Fibroblast of skin of right biceps (primary cell): Measurements from ENCODE around the gene OSM.

Source experiments
- DNase-seq: peaks from one replicate; pipeline ENCODE4 v3.0.0-alpha.2; 2013

Gene OSM

GRCh38 chr22:30261134-30261533 is 5.5 kb downstream of the OSM start:
- no peak for DNase-seq

DNA sequence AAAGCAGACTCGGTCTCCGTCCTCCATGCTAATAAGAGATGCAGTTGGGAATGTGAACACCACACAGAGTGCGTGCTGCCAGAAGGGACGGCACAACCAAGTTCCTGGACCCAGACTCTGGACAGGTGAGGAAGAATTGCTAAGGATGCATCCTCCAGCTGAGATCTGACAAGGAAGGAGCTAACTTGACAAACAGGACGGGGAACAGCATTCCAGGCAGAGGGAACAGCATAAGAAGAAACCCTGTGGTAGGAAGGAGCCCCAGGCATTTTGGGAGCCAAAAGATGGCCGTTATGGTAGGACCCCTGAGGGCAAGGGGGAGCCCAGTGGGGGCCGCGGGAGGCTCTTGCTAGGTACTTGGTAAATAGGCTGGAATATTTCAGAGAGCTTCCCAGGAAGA is 6.0 kb downstream of the OSM start:
- DNase-seq: no peak

- no peak for DNase-seq
These were observed 6.4 kb downstream of the OSM start for GRCh38 chr22:30260276-30260675.

GRCh38 chr22:30254314-30254713 is 12.3 kb downstream of the OSM start:
- DNase-seq: no peak

GRCh38 chr22:30253205-30253852 is 13.3 kb downstream of the OSM start:
- peak; percentile 82 for DNase-seq

DNA sequence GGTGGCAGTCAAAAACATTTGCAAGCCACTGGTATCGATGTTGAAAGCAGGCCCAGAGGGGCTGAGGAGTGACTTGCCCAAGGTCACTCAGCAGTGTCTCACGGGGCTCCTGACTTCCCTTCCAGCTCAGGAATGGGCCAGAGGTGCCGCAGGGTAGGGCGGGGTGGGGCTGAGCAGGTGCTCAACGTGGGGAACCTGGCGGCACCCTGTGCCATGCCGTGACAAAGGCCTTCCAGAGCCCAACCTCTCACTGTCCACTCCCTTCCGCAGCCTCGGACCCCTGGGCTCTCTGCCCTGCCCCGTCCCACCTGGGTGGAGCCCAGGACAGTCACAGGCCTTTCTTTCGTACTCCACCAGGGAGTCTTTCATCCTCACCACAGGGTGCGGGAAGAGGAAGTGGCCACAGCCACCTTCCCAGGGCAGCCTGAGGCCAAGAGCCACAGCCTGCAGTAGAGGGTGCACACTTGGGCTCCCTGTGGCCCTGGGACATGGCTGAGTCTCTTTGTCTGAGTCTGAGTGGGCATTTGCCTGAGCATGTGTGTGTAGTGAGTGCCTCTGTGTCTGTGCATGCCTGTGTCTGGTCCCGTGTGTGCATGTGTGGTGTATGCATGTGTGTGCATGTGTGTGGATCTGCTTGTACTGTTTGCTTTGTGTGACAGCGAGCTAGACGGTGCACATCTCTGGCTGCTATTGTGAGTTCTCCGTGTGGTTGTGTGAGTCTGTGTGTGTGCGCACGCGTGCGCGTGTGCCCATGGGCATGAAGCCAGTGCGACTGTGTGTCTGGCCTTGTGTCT is 14.0 kb downstream of the OSM start:
- no peak for DNase-seq

DNA sequence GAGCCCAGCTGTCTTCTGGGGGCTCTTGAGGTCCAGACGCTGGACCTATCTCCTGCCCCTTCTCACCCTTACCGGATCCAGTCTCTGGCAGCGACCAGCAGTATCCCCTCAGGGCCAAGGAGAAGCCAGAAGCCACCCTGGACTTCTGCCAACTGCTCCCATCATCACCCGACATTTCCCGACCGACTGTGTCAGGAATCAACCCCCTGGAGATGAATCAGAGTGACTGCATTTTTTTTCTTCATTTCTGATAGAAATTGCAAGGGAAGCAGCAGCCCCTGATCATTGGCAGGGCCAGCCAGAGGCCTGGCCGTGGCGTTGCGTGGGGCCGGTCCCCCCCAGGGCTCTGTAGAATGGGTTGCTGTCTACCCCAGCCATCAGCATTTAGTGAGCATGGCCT is 14.9 kb downstream of the OSM start:
- peak; percentile 86 for DNase-seq

GRCh38 chr22:30250661-30251267 is 15.9 kb downstream of the OSM start:
- DNase-seq: peak; percentile 57

DNA sequence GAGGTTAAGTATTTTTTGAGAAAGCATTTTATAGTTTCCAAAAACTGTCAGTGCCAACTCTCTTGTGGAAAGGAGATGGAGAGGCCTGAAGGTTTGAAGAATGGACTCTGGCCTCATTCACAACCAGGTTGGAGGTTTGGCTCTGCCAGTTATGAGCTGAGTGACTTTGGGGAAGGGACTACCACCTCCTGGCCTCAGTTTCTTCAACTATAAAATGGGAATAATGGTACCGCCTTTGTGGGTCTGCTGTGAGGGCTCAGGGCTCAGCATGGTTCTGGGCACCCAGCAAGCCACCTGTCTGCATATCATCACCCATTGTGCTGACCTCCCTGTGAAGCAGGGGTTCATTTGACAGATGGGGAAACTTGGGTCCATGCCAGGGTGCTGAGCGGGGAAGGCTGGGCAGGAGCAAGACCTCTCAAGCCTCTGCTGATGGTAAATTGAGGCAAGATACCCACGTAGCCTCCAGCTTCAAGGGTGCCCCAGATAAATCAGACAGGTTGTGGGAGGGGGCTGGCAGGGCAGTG is 16.5 kb downstream of the OSM start:
- no peak for DNase-seq

GRCh38 chr22:30249049-30250038 is 17.3 kb downstream of the OSM start:
- DNase-seq: no peak

- no peak for DNase-seq
These were observed 18.2 kb downstream of the OSM start for GRCh38 chr22:30248484-30248883.

DNA sequence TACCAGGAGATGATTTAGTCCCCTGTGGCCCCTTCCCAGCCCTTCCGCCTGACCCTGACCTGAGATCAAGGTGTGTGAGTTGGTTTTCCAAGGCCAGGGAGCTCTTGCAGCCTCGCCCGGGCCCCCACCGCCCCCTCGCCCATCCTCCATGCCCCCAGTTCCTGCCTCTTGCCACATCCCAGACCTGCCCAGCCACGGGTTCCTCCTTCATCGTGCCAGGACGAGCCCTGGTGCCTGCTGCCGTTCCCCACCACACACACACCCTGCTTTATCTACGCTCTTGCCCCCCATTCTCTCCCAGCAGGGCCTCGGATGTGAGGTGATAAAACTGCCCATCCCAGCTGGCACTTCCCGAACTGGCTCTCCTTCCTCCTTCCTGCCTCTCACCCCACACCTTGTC is 18.7 kb downstream of the OSM start:
- DNase-seq: no peak

DNA sequence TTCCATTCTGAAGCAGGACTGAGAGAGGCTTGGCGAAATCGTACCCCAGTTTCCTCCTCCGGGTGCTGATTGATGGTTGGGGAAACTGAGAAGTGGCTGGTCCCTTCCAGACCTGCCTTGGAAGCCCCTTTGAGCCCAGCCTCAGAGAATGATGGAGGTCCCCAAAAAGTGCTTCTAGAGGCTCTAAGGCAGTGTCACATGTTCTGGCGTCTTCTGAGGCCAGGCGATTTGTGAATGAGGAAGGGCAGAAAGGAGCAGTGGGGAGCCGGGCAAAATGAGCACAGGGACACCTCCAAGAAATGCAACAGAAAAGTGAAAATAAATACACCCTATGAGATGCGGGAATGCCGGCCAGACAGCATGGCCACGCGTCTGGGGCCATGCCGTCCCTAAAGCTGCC is 19.1 kb downstream of the OSM start:
- no peak for DNase-seq

GRCh38 chr22:30246814-30247376 is 19.8 kb downstream of the OSM start:
- DNase-seq: peak; percentile 71

DNA sequence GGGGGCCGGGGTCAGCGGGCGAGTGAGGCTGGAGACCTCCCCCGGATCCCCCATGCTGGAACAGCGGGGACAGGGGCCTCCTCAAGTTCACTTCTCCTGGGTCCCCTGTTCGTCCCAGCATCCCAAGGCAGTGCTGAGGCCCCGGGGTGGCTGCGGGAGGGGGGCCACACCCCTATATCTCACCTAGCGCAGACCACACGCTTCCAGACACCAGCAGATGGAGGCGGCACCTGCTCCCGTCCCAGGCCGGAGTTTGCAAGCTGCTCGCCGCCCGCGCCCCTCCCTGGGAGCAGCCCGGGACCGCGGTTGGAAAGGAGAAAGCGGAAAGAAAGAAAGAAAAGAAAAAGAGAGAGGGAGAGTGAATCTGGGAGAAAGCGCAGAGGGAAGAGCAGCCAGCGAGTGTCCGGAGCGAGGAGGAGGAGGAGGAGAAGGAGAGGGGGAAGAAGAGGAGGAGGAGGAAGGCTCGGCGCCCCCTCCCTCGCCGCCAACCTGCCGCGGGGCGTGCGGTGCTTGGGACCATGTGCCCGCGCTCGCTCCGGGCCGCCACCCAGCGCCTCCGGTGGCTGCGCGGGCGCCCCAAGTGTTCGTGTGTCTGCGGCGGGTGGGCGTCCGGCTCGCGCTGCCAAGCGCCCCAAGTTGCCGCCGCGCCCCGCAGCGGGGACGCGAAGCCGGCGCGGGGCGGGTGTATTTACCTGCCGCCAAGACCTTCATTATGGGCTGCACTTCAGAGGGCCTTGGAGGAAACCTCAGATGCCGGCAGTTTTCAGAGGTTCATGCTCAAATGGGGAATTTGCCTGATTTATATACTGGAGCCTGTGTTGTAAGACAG is 20.5 kb downstream of the OSM start, which contains the start of gene LIF:
LIF (minus strand) TSS at position 775 of the 829 bp plus-strand sequence; CDS start at position 711, 64 bp downstream.
- DNase-seq: no peak

DNA sequence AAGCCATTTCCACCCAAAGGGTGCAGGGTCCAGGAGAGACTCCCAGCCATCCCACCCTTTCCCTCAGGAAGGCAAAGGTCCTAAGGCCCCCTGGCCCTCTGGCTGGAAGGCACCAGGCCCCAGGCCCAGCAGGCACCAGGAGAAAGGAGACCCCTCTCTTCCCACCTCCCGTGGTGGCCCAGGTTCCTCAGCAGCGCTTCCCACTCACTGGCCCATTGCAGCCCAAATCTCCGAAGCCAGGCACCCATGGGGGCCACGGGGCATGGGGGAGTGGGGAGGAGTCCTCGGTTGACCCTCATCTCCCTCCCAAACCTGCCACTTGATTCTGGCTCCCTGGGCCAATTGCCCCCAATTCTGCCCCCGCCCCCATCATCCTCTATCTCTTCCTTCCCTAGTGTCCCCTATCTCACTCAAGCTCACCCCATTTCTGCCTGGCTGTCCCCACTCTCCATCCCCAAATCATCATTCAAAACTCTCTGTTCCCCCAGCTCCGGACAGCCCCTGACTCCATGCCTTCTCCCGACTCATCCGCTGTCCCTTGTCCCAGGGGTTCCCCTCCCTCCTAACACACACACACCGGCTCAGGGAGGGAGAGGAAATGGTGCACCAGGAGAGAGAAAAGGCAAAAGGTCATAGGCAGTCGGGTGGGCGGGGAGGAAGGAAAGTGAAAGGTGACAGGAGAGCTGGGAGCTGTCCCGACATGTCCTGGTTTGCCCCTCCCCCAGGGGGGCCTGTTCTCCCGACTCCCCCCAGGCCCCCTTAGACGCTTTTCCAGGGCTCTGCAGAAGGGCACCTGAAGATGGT is 21.3 kb downstream of the OSM start:
- DNase-seq: no peak

GRCh38 chr22:30244641-30245040 is 22.0 kb downstream of the OSM start:
- DNase-seq: no peak

DNA sequence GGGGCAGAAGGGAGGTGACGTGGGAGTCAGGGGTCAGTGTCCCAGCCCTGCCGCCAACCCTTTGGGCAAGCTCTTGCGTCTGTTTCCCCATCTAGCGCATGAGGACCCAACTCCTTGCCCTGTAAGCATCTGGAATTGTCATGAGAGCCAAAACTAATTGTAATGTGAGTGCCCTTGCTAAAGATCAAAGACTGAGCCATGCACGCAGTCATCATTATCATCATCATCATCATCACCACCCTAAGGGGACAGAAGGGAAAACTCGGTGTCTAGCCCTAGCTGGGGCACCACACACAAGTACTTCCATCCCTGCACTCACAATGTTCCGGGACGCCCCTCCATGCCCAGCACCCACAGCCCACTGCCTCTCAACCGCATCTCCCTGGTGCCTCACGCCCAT is 22.6 kb downstream of the OSM start:
- DNase-seq: no peak

DNA sequence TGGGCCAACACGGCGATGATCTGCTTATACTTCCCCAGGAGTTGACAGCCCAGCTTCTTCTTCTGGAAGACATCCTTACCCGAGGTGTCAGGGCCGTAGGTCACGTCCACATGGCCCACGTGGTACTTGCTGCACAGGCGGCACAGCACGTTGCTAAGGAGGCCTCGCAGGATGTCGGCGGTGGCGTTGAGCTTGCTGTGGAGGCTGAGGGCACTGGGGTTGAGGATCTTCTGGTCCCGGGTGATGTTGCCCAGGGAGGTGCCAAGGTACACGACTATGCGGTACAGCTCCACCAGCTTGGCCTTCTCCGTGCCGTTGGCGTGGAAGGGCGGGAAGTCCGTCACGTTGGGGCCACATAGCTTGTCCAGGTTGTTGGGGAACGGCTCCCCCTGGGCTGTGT is 23.0 kb downstream of the OSM start:
- DNase-seq: no peak
